Measurements from ENCODE around the gene RAB44.

DNA sequence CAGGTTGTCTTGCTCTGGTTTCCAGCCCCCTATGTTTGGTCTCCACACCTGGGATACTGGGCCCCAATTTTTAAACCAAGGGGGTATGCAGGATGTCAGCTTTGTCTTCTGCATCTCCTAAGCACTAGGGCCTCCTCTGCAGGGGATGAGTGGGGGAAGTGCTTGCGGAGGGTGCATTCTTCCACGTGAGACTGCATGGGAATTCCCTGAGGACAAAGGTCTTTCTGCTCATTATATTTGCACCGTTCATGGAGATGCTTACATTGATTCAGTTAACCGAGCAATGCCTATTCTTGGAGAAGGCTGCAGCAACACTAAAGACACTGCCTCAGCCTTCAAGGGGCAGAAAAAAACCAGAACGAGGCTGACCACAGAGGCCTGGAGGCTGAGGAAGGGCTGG lies 45.4 kb downstream of the RAB44 start:
- TF ChIP-seq, protein P1, sequence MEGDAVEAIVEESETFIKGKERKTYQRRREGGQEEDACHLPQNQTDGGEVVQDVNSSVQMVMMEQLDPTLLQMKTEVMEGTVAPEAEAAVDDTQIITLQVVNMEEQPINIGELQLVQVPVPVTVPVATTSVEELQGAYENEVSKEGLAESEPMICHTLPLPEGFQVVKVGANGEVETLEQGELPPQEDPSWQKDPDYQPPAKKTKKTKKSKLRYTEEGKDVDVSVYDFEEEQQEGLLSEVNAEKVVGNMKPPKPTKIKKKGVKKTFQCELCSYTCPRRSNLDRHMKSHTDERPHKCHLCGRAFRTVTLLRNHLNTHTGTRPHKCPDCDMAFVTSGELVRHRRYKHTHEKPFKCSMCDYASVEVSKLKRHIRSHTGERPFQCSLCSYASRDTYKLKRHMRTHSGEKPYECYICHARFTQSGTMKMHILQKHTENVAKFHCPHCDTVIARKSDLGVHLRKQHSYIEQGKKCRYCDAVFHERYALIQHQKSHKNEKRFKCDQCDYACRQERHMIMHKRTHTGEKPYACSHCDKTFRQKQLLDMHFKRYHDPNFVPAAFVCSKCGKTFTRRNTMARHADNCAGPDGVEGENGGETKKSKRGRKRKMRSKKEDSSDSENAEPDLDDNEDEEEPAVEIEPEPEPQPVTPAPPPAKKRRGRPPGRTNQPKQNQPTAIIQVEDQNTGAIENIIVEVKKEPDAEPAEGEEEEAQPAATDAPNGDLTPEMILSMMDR (IDR thresholded peaks at IDR 0.05), result no peak
- no peak for TF ChIP-seq POLR2A (IDR thresholded peaks at IDR 0.05)

All from right lobe of liver (tissue), 4 donors.